GM12892 (cell line): ENCODE results near the gene KCTD2.

Source experiments
- POLR2A ChIP-seq: IDR thresholded peaks from 2 replicates; pipeline ENCODE4 v1.6.1; 2011; ENCODE audit warnings: low read depth, low read length, control low read depth
- POLR2AphosphoS5 ChIP-seq: IDR thresholded peaks from 2 replicates; pipeline ENCODE4 v1.6.1; 2011; ENCODE audit warnings: low read depth, low read length, control low read depth

DNA sequence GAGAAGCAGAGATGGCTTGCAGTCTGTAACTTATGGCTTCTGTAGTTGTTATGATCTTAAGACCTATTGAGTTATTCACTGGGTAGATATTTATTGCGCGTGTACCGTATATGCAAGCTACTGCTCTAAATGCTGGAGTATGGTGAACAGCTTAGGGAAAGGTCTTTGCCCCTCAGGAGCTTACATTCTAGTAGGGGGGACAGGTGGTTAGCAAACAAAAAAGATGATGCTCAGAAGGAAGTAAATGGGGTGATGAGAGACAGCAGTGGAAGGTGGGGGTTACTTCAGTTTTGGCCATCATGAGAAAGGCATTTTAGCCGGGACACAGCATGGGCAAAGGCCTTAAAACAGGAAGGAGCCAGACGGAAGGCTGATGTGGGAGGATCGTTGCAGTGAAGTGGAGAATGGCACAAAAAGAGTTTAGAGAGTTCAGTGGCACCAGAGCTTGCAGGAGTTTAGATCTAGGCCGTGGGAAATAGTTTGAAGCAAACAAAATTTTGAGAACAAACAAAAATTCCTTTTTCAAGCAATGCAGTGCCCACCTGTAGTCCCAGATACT is 64.8 kb downstream of the KCTD2 start:
- no peak for TF ChIP-seq POLR2A
- TF ChIP-seq POLR2AphosphoS5 = no peak
